Stimulated activated CD8-positive, alpha-beta memory T cell treated with anti-CD3 and anti-CD28 coated beads, Interleukin-15, amount 100 ng/mL, for 48 hours (primary cell): ENCODE data around the gene PXDN.

Experiments used
- DNase-seq, 2 donors: peaks; one replicate each; pipeline ENCODE4 v3.0.0-alpha.2; 2020; ENCODE audit warnings: low read depth in 2 of 2

The PXDN gene

GRCh38 chr2:1650085-1650872, 94.0 kb downstream of the PXDN start:
- no peak for DNase-seq

DNA sequence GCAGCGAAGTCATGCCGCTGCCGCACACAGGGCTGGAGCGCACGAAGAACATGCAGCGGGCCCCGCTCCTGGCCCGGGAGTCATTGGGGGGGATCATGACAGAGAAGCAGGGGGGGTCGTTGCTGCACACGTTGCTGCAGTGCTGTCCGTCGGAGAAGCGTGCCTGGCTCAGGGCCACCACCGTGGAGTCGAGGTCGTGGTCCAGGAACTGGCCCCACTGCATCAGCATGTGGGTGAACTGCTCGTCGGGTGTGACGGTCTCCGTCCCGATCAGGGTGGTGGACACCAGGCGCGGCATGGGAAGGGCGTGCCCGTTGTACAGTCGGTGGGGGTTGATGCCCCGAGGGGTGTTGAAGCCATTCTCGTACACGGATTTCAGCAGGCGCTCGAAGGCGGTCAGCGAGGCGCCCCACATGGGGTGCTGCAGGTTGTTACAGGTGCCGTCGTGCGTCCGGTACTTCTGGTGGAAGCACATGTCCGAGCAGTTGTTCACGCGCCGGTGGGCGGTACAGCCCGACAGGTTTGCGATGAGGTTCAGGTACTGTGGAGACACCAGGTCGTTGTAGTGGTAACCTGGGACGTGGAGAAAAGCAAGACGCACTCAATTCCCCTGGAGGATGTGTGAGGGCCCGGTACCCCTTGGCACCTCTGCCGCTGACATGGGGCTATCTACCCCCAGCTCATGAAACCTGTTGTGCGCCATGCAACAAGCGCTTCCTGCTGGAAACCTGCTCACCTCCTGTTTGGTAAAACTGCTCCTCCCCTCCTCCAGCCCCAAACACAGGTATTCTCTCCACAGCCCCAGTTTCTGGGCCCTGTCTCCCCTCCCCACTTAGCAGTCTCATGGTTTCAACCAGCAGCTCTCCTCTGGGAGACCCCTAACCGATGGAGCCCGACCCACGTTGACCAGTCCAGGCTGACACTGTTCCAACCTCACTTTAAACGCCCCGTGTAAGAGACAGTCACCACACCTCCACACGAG, 94.9 kb downstream of the PXDN start:
- DNase-seq: no peak

DNA sequence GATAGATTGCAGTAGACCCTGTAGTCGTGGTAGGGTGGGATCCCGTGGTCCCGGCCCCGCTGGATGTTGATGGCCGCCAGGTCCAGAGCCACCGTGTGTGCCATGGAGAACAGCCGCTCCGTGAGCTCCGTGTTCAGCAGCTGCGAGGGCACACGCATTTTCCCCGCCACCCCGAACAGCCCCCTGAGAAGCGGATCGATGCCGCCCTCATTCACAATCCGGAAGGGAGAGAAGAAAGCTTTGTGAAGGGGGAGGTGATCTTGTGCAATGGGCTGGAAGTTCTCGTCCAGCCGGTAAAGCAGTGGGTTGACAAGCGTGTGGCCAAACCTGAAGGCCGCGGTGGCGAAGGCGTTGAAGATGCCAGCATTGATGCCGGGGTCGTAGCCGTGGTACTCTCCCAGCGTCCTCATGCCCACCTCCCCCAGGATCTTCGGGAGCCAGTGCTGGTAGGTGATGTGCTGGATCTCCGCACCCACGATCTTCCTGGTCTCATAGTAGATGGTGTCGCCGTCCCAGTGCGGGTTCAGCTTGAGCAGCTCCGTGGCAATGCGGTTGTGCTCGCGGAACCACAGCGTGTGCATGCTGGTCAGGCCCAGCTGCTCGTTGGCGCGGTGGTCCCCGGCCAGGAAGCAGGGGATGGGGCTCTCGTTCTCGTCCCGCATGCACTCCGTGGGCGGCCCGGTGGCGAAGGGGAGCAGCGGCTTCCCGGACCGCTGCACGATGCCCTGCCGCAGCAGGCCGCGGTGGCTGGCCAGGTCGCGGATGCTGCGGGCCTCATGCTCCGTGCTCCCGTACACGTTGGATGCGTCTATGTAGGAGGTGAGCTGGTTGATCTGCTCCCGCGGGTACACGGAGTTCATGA, 95.8 kb downstream of the PXDN start:
- DNase-seq: no peak

- DNase-seq: no peak
Observed at GRCh38 chr2:1647417-1648240, 96.7 kb downstream of the PXDN start.

GRCh38 chr2:1645761-1646476, 98.4 kb downstream of the PXDN start:
- no peak for DNase-seq

- DNase-seq: no peak
Observed at GRCh38 chr2:1644427-1644826, 99.9 kb downstream of the PXDN start.

GRCh38 chr2:1642993-1643619, 101.2 kb downstream of the PXDN start:
- DNase-seq: no peak

- no peak for DNase-seq
Observed at GRCh38 chr2:1642066-1642861, 102.1 kb downstream of the PXDN start.

GRCh38 chr2:1641523-1641922, 102.8 kb downstream of the PXDN start:
- no peak for DNase-seq

DNA sequence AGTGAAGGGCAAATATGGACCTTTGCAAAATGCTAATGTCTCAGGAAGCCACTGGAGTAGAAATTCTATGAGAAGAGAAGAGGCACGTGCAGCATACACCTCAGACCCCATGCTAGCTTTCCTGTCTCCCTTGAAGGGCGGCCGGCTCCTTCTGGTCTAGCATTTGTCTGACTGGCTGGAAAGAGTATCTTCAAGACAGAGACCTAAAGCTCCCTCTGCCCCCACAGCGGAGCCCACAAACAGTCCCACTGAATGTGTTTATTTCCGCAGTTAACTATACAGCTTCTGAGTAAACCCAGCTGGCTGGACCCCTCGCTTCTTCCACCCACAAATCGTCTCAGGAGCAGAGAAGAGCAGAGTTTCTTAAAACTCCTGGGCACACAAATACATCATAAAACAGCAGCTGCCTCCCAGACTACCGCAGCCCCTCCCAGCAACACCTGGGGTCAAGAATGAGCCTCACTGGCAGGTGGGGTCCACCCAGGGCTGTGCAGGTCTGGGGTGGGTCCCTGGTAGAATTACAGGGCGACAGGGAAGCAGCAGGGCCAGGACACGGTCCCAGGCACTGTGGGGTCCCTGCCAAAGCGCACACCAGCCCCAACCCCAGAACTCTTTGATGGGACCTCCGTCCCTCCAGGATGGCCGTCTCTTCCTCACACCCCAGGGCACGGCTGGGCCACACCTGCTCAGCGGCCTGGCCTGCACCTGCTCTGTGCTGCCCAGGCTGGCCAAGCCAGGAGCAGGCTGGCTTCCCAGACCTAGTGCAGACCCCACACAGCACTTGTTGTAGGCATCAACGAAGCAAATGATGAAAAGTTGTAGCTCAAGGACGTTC, 103.8 kb downstream of the PXDN start:
- no peak for DNase-seq

GRCh38 chr2:1639086-1639858, 105.0 kb downstream of the PXDN start:
- no peak for DNase-seq

- no peak for DNase-seq
Observed at GRCh38 chr2:1638281-1638860, 105.9 kb downstream of the PXDN start.

DNA sequence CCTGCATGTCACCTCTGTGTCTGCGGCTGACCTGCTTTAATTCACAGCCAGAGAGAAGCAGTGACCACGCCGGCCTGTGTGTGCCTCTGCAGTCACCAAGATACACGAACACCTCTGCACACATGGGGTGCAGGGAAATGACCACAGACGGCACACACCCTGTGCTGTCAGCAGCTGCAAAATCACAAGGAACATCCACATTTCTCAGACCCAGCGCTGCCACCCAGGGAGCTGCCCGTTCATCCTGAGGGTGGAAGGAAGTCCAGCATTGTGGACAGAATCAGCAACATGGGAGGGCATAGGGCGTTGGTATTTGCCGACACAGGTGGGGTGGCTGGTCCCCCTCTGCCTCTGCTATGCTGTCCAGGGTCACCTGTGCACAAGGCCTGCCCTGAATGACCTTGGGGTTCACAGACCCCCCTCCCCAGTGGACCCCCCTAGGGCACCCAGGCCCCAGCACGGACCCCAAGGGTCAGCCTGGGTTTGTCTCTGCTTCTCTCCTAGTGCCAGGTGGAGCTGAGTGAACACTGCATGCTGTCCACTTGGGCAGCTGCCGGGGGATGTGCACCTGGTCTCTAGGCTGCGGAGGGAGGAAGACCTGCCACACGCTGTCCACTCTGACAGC, 107.4 kb downstream of the PXDN start:
- no peak for DNase-seq

- no peak for DNase-seq
Observed at GRCh38 chr2:1635823-1636222, 108.5 kb downstream of the PXDN start.

DNA sequence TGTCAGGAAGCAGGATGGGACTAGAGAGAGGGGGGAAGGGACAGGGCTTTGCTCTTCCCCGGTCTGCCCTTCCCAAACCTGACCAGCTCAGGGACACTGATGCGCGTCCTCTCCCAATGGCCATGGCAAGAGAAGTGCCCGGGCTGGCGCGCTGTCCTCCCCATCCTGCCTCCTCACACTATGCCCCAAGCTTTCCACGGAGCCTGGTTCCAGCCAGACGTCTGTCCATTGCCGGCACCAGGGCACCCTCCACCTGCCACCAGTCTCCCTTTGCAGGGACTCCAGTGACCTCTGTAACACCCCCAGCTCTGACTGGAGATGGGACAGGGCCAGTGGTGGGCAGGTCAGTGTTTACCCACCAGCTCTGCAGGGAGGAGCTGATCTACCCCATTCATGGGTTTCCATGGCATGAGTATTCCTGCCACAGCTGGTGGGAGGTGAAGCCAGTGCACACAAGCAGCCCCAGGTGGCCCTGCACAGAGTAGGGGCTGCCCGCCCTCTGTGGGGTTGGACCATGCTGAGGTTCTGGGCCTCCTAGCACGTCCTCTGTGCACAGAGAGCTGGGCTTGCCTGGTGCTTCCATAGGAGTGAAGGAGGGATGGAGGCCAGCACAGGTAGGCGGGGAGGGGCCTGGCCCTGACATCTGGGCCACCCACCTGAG, 109.5 kb downstream of the PXDN start:
- DNase-seq: no peak
